Left lung (tissue), 10 donors: ENCODE measurements around the gene SESN1. TPM values are rescaled to one million over a fixed set of nuclear protein-coding genes. Genes with fewer than 3 reads are reported as not detected.

Experiments used
- ATAC-seq: fragments of 200-7000 bp; cut with Tn5 transposase; one replicate; pipeline ENCODE4 v1.9.1; 2020; ENCODE audit warnings: moderate library complexity
- DNase-seq, 4 donors: peaks; one replicate each; pipeline ENCODE4 v3.0.0-alpha.2; 2013 to 2020
- H3K27ac ChIP-seq, 2 donors: fragments of 200-600 bp; sonication (generic) in 1 of 2; one replicate each; pipeline versions ENCODE4 v1.5.0 to v1.8.0; 2020 to 2021
- H3K27me3 ChIP-seq, 2 donors: fragments of 200-600 bp; sonication (generic) in 1 of 2; one replicate each; pipeline versions ENCODE4 v1.5.0 to v1.8.0; 2020 to 2021
- H3K36me3 ChIP-seq, 2 donors: fragments of 200-600 bp; sonication (generic) in 1 of 2; one replicate each; pipeline versions ENCODE4 v1.5.0 to v1.8.0; 2020 to 2021
- H3K4me1 ChIP-seq, 2 donors: fragments of 200-600 bp; one replicate each; pipeline ENCODE4 v1.8.0; 2021
- H3K4me3 ChIP-seq, 2 donors: fragments of 200-600 bp; sonication (generic) in 1 of 2; one replicate each; pipeline versions ENCODE4 v1.5.0 to v1.8.0; 2020 to 2021; ENCODE audit warnings: mild to moderate bottlenecking in 1 of 2
- H3K9me3 ChIP-seq, 2 donors: fragments of 200-600 bp; sonication (generic) in 1 of 2; one replicate each; pipeline versions ENCODE4 v1.5.0 to v1.8.0; 2020 to 2021
- CTCF ChIP-seq, 2 donors: fragments of 200-600 bp; sonication (generic) in 1 of 2; IDR thresholded peaks; one replicate each; pipeline versions ENCODE4 v1.5.0 to v1.8.0; 2021; ENCODE audit warnings: antibody characterized with exemption in 2 of 2
- intact Hi-C, 2 donors: fragments of 100-400 bp; cut with DNase I; formaldehyde crosslinking; loops; one replicate each; pipeline versions ENCODE4 v1.11.2 to v1.14.2; 2022
- polyA plus RNA-seq, 6 donors: library from polyadenylated mRNA; unstranded; fragments of 120-200 nt; gene quantifications; one replicate each; pipeline ENCODE4 v1.2.1, GENCODE V29; 2013; ENCODE audit not compliant: insufficient read length in 6 of 6
- total RNA-seq, 2 donors: library from RNA; stranded (reverse); fragmentation: NEBNext Ultra II Directional; extraction: Animal tissue kit (Norgen Biotek cat#: 25700); gene quantifications; one replicate each; pipeline ENCODE4 v1.2.1, GENCODE V29; 2021
- donor health status: DM: no; HTN: yes; CAD: no.
- donor health status: DM: no; HTN: no; CAD: no.

SESN1 gene
- total and polyA plus RNA-seq, 8 donors = 20.5 to 90.5 (median 65.7) TPM

DNA sequence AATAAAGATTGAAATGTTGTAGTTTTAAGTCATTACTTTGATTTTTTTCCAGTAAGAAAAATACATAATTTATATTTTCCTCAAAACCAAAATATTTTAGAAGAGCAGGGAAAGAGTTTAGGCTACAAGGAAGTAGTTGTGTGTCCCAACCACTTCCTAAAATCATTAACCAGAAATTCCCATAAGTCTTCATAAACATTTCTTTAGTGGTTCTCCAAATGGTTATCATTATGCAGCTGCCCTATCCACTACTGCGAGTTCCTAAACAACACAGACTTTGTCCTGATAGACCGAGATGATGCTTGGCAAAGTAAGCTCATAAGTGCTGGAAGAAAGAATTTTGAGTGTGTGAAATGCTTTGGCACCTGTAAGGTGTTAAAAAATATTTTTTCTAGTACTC lies 152.8 kb downstream of the SESN1 start:
- peaks cover 25 to 39% of the 10 kb centered on the region in 2 donors for H3K4me1 ChIP-seq
- peak; percentile 14 for ATAC-seq
- H3K27ac ChIP-seq = no peak overlapping the region
- H3K27me3 ChIP-seq = no peaks in the 10 kb centered on the region
- no peaks in the 10 kb centered on the region for H3K9me3 ChIP-seq
- H3K4me3 ChIP-seq = no peak overlapping the region
- H3K36me3 ChIP-seq = no peaks in the 10 kb centered on the region
- intact Hi-C loops = no loop called here
- DNase-seq = no peak
- no peak for TF ChIP-seq CTCF (IDR thresholded peaks at IDR 0.05)

DNA sequence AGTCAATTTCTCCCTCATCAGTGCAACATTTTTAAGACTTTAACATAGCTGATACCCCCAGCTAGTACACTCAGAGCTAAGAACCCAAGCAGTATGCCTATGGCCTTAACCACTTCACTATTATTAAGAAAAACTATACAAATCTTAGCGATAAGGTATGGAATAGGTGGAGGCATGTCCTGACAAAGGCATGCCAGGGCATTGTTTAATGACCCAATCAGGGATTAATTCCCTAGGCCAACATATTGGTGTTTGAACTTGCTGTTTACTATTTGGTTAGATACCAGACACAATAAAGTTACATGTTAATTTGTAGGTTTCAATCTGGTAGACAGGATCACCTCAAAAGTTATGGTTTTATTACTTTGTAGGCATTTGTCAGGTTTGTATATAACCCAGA lies 153.4 kb downstream of the SESN1 start:
- ATAC-seq (no peak), DNase-seq (no peak)
- intact Hi-C loops = no loop called here
- Histone ChIP-seq H3K4me1 (peaks cover 19 to 34% of the 10 kb centered on the region in 2 donors), H3K27me3 (no peaks in the 10 kb centered on the region), H3K36me3 (no peaks in the 10 kb centered on the region), H3K9me3 (no peaks in the 10 kb centered on the region), H3K4me3 (no peak overlapping the region), H3K27ac (no peak overlapping the region)
- no peak for TF ChIP-seq CTCF (IDR thresholded peaks at IDR 0.05)

DNA sequence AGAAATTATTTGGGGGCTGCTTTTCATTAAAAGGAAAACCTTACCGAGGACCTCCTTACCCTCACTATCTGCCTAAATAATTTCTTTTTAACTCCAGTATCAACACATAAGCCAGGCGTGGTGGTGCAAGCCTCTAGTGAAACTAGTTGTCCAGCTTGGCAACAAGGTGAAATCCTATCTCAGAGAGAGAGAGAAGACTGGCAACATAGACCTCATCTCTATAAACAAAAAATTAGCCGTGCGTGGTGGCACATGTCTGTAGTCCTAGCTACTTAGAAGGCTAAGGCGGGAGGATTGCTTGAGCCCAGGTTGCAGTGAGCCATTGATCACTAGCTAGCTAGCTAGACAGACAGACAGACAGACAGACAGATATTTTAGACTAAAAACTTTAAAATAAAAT lies 153.9 kb downstream of the SESN1 start:
- no peak overlapping the region for H3K4me3 ChIP-seq
- H3K27ac ChIP-seq = no peak overlapping the region
- no peaks in the 10 kb centered on the region for H3K36me3 ChIP-seq
- H3K4me1 ChIP-seq = peaks cover 14 to 28% of the 10 kb centered on the region in 2 donors
- TF ChIP-seq CTCF (IDR thresholded peaks at IDR 0.05) = no peak
- ATAC-seq (no peak), DNase-seq (no peak)
- H3K9me3 ChIP-seq = no peaks in the 10 kb centered on the region
- no peaks in the 10 kb centered on the region for H3K27me3 ChIP-seq
- intact Hi-C loops = no loop called here

DNA sequence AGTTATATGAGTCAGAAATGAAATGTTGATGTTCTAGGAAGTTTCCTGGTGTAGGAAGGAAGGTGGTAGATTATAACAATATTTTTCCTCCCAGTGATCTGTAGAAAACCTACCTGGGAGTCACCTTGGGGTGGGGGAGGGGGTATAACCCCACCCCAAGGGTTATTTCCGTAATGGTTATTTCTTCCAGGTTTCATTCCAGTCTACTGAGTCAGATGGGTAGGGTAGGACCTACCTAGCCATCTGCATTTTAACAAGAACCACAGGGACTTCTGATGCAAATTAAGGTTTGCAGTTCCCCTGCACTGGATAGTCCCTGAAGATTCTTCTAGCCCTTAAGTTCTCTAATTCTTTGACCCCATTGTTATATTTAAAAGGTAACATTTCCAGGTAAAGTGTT lies 157.5 kb downstream of the SESN1 start:
- Histone ChIP-seq H3K4me1 (peaks cover 4 to 7% of the 10 kb centered on the region in 2 donors), H3K36me3 (no peaks in the 10 kb centered on the region), H3K4me3 (no peak overlapping the region), H3K9me3 (no peaks in the 10 kb centered on the region), H3K27ac (no peak overlapping the region), H3K27me3 (no peaks in the 10 kb centered on the region)
- intact Hi-C loops = no loop called here
- DNase-seq (no peak), ATAC-seq (no peak)
- TF ChIP-seq CTCF (IDR thresholded peaks at IDR 0.05) = no peak

Other genes starting within 250 kb of the SESN1 start
- 1 to 10 TPM; 7.8 to 8.0 TPM for gene ARMC2, start 246.4 kb downstream of the SESN1 start, total RNA-seq
- 10 to 100 TPM; 22.6 to 30.0 (median 27.4) TPM for gene ARMC2, start 246.4 kb downstream of the SESN1 start, polyA plus RNA-seq
- gene CEP57L1, start 661 bp upstream of the SESN1 start, total RNA-seq = 10 to 100 TPM; 11.3 to 12.6 TPM
- gene CEP57L1, start 661 bp upstream of the SESN1 start, polyA plus RNA-seq = 10 to 100 TPM; 27.1 to 42.5 (median 34.0) TPM